HL-60 (cell line): ENCODE results near the gene FGD1.

Experiments
- GABPA ChIP-seq: IDR thresholded peaks from 2 replicates; pipeline ENCODE4 v1.6.1; 2012; ENCODE audit warnings: low read depth
- POLR2AphosphoS5 ChIP-seq: IDR thresholded peaks from 2 replicates; pipeline ENCODE4 v1.6.1; 2012; ENCODE audit warnings: low read depth
- TF ChIP-seq, protein P1 (sequence below): IDR thresholded peaks from one replicate; pipeline ENCODE4 v1.5.1; 2011; ENCODE audit warnings: low read length, control low read depth, inconsistent platforms; ENCODE audit not compliant: insufficient read depth
- TF ChIP-seq, protein P2 (sequence below): IDR thresholded peaks from 2 replicates; pipeline ENCODE4 v1.6.1; 2012; ENCODE audit warnings: low read depth; ENCODE audit not compliant: insufficient replicate concordance

DNA sequence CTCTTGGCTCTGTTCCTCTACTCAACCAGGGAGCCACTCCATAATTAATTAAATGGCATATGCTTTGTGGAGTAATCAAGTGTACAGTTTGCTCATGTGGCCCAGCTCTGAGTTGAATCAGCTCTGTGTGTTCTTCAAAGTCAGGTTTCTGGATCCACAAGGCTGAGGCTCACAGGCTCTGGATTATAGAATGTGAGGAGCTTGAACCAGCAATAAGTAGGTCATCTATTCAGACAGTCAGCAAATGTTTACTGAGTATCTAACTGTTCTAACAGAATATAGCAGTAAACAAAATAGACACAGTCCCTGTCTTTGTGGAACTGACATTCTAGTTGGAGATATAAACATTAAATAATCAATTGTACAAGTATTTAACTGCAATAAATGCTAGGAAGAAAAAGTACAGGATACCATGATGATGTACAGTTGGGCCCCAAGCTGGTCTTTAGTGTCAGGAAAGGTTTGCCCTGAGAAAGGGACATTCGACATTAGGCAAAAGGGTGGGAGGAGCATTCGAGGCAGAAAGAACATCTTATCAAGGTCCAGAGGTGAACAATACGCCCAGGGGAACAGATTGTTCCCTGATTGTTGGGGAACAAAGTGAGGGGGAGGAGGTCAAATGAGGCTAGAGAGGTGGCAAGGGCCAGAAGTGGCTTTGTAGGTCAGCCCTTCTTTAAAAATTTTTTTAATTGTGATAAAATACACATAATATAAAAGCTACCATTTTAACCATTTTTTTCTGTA lies 76.3 kb downstream of the FGD1 start:
- TF ChIP-seq, protein P1, sequence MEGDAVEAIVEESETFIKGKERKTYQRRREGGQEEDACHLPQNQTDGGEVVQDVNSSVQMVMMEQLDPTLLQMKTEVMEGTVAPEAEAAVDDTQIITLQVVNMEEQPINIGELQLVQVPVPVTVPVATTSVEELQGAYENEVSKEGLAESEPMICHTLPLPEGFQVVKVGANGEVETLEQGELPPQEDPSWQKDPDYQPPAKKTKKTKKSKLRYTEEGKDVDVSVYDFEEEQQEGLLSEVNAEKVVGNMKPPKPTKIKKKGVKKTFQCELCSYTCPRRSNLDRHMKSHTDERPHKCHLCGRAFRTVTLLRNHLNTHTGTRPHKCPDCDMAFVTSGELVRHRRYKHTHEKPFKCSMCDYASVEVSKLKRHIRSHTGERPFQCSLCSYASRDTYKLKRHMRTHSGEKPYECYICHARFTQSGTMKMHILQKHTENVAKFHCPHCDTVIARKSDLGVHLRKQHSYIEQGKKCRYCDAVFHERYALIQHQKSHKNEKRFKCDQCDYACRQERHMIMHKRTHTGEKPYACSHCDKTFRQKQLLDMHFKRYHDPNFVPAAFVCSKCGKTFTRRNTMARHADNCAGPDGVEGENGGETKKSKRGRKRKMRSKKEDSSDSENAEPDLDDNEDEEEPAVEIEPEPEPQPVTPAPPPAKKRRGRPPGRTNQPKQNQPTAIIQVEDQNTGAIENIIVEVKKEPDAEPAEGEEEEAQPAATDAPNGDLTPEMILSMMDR = no peak
- TF ChIP-seq, protein P2, sequence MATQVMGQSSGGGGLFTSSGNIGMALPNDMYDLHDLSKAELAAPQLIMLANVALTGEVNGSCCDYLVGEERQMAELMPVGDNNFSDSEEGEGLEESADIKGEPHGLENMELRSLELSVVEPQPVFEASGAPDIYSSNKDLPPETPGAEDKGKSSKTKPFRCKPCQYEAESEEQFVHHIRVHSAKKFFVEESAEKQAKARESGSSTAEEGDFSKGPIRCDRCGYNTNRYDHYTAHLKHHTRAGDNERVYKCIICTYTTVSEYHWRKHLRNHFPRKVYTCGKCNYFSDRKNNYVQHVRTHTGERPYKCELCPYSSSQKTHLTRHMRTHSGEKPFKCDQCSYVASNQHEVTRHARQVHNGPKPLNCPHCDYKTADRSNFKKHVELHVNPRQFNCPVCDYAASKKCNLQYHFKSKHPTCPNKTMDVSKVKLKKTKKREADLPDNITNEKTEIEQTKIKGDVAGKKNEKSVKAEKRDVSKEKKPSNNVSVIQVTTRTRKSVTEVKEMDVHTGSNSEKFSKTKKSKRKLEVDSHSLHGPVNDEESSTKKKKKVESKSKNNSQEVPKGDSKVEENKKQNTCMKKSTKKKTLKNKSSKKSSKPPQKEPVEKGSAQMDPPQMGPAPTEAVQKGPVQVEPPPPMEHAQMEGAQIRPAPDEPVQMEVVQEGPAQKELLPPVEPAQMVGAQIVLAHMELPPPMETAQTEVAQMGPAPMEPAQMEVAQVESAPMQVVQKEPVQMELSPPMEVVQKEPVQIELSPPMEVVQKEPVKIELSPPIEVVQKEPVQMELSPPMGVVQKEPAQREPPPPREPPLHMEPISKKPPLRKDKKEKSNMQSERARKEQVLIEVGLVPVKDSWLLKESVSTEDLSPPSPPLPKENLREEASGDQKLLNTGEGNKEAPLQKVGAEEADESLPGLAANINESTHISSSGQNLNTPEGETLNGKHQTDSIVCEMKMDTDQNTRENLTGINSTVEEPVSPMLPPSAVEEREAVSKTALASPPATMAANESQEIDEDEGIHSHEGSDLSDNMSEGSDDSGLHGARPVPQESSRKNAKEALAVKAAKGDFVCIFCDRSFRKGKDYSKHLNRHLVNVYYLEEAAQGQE = no peak
- TF ChIP-seq GABPA (no peak), POLR2AphosphoS5 (no peak)
